ENCODE measurements around the gene PTPN4. TPM values are rescaled to one million over a fixed set of nuclear protein-coding genes. Genes with fewer than 3 reads are reported as not detected.
"Not testable (repeated sequence)": the region's sequence is repeated elsewhere in the genome, so short reads cannot be mapped to it uniquely, and the experiment has no call there.

PTPN4 gene
- total RNA-seq, 1 experiment from 2014 or later, result 52.4 TPM

DNA sequence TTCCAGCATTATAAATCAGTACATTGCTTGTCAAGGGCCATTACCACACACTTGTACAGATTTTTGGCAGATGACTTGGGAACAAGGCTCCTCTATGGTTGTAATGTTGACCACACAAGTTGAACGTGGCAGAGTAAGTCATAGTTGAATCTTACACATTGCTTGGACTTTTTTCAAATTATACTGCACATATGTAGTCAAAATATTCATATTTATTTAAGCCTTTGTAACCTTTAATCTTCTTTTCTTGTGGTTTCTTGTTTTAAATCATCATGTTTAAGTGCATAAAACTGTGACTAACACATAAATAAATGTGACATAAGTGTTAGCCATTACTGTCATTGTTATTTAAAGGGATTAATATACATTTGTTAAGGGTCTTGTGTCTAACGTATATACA is 201.1 kb downstream of the PTPN4 start:
- Mint-ChIP-seq H3K36me3 (ENCODE audit: insufficient read depth, unreplicated experiment) (peaks cover 8% of the 10 kb centered on the region), H3K27ac (ENCODE audit: unreplicated experiment) (no peak overlapping the region), H3K9me3 (ENCODE audit: low read depth, unreplicated experiment) (no peaks in the 10 kb centered on the region), H3K4me3 (ENCODE audit: low read depth, unreplicated experiment) (no peak overlapping the region), H3K27me3 (ENCODE audit: unreplicated experiment) (no peaks in the 10 kb centered on the region), H3K4me1 (ENCODE audit: low read depth, unreplicated experiment) (no peaks in the 10 kb centered on the region)
- no TSS peak for BruUV-seq (replicated peaks)
- no peak for TF ChIP-seq CTCF (IDR thresholded peaks at IDR 0.05; ENCODE audit: unreplicated experiment)
- intact Hi-C loops (cut with micrococcal nuclease; ENCODE audit: unreplicated experiment), result no loop called here
- CTCF ChIA-PET, result no interaction called here
- DNase-seq, result no peak

DNA sequence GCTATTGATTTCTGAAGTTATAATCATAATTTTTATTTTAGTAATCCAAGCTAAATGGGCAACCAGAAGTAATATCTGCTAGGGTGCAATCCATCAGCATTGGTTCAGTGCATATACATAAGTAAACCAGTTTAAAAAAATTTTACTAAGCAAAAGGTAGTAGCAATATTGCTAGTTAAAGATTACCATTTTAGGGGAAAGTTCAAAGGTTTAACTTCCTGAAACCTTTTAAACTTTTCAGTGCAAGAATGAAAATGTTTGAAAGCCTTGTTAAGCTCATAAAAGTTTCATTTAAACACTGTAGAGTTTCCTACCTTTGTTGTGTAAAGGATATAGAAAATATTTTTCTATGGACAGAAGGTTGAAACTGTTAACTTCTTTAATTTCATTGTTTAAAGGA is 222.2 kb downstream of the PTPN4 start:
- BruUV-seq (replicated peaks), result no TSS peak
- no peaks in the 10 kb centered on the region for H3K36me3 Mint-ChIP-seq (ENCODE audit: insufficient read depth, unreplicated experiment)
- DNase-seq, result no peak
- intact Hi-C loops (cut with micrococcal nuclease; ENCODE audit: unreplicated experiment), result no loop called here
- no peaks in the 10 kb centered on the region for H3K27me3 Mint-ChIP-seq (ENCODE audit: unreplicated experiment)
- H3K9me3 Mint-ChIP-seq (ENCODE audit: low read depth, unreplicated experiment), result no peaks in the 10 kb centered on the region
- H3K27ac Mint-ChIP-seq (ENCODE audit: unreplicated experiment), result no peak overlapping the region
- no peak for TF ChIP-seq CTCF (IDR thresholded peaks at IDR 0.05; ENCODE audit: unreplicated experiment)
- CTCF ChIA-PET, result interaction anchor here (0.6 kb wide), 1 partner anchor 146 kb away, joined by 3 read pairs; no protein-coding TSS in a partner anchor
- H3K4me1 Mint-ChIP-seq (ENCODE audit: low read depth, unreplicated experiment), result no peaks in the 10 kb centered on the region
- no peak overlapping the region for H3K4me3 Mint-ChIP-seq (ENCODE audit: low read depth, unreplicated experiment)

GRCh38 chr2:119982506-119982905 is 222.8 kb downstream of the PTPN4 start:
- Mint-ChIP-seq H3K27me3 (ENCODE audit: unreplicated experiment) (no peaks in the 10 kb centered on the region), H3K9me3 (ENCODE audit: low read depth, unreplicated experiment) (no peaks in the 10 kb centered on the region), H3K36me3 (ENCODE audit: insufficient read depth, unreplicated experiment) (no peaks in the 10 kb centered on the region), H3K4me1 (ENCODE audit: low read depth, unreplicated experiment) (no peaks in the 10 kb centered on the region), H3K27ac (ENCODE audit: unreplicated experiment) (no peak overlapping the region), H3K4me3 (ENCODE audit: low read depth, unreplicated experiment) (no peak overlapping the region)
- intact Hi-C loops (cut with micrococcal nuclease; ENCODE audit: unreplicated experiment), result no loop called here
- no peak for TF ChIP-seq CTCF (IDR thresholded peaks at IDR 0.05; ENCODE audit: unreplicated experiment)
- CTCF ChIA-PET, result no interaction called here
- BruUV-seq (replicated peaks), result no TSS peak
- DNase-seq, result no peak

DNA sequence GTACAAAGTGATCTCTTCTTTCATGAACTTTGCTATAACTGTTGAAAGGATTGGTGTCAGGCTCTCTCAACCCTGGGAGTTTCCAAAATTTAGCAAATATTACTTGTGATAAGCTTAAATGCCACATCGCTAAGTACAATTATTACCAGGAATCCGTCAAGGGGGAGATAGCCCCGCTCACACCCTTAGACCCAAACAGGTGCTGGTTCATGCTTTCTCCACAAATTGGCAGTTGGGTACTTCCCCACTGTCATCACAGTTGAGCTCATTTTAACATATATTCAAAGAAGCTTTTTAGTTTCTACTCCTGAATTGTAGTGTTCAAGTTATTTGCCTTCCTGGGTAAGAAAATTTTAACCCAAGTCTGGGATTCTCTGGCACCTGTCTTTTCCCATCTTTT is 223.4 kb downstream of the PTPN4 start:
- Mint-ChIP-seq H3K9me3 (ENCODE audit: low read depth, unreplicated experiment) (no peaks in the 10 kb centered on the region), H3K36me3 (ENCODE audit: insufficient read depth, unreplicated experiment) (no peaks in the 10 kb centered on the region), H3K4me3 (ENCODE audit: low read depth, unreplicated experiment) (no peak overlapping the region), H3K27ac (ENCODE audit: unreplicated experiment) (no peak overlapping the region), H3K27me3 (ENCODE audit: unreplicated experiment) (no peaks in the 10 kb centered on the region), H3K4me1 (ENCODE audit: low read depth, unreplicated experiment) (no peaks in the 10 kb centered on the region)
- CTCF ChIA-PET, result no interaction called here
- BruUV-seq (replicated peaks), result no TSS peak
- TF ChIP-seq CTCF (IDR thresholded peaks at IDR 0.05; ENCODE audit: unreplicated experiment), result no peak
- no peak for DNase-seq
- intact Hi-C loops (cut with micrococcal nuclease; ENCODE audit: unreplicated experiment), result no loop called here

DNA sequence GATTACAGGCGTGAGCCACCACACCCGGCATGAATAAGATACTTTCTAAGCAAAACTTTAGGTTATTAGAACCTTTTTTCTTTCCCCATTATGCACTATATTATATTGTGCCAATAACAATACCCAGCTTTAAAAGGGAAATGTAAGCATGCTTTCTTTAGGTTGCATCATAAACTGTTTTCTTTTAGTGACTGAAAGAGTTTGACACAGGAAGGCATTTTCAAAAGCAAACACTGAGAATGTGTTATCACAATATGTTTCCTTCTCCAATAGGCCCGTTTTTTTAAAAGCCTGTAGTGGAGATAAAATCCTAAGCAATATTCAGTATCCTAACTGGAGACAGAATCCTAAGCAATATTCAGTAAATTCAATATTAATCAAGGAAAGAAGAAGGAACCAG is 236.4 kb downstream of the PTPN4 start:
- no peaks in the 10 kb centered on the region for H3K36me3 Mint-ChIP-seq (ENCODE audit: insufficient read depth, unreplicated experiment)
- no peaks in the 10 kb centered on the region for H3K9me3 Mint-ChIP-seq (ENCODE audit: low read depth, unreplicated experiment)
- intact Hi-C loops (cut with micrococcal nuclease; ENCODE audit: unreplicated experiment), result no loop called here
- no peak overlapping the region for H3K4me3 Mint-ChIP-seq (ENCODE audit: low read depth, unreplicated experiment)
- DNase-seq, result no peak
- no peaks in the 10 kb centered on the region for H3K27me3 Mint-ChIP-seq (ENCODE audit: unreplicated experiment)
- H3K4me1 Mint-ChIP-seq (ENCODE audit: low read depth, unreplicated experiment), result no peaks in the 10 kb centered on the region
- no peak for TF ChIP-seq CTCF (IDR thresholded peaks at IDR 0.05; ENCODE audit: unreplicated experiment)
- H3K27ac Mint-ChIP-seq (ENCODE audit: unreplicated experiment), result no peak overlapping the region
- BruUV-seq (replicated peaks), result no TSS peak
- CTCF ChIA-PET, result no interaction called here

GRCh38 chr2:119996896-119997891 is 237.5 kb downstream of the PTPN4 start:
- intact Hi-C loops (cut with micrococcal nuclease; ENCODE audit: unreplicated experiment); H3K9me3 Mint-ChIP-seq (ENCODE audit: low read depth, unreplicated experiment); H3K36me3 Mint-ChIP-seq (ENCODE audit: insufficient read depth, unreplicated experiment); H3K27ac Mint-ChIP-seq (ENCODE audit: unreplicated experiment); DNase-seq; H3K4me3 Mint-ChIP-seq (ENCODE audit: low read depth, unreplicated experiment); BruUV-seq (replicated peaks); H3K27me3 Mint-ChIP-seq (ENCODE audit: unreplicated experiment); H3K4me1 Mint-ChIP-seq (ENCODE audit: low read depth, unreplicated experiment): not testable (repeated sequence)
- CTCF ChIA-PET, result interaction anchor here (1.1 kb wide), 1 partner anchor 16 kb away, joined by 3 read pairs; the partner anchor contains the start of gene EPB41L5

All from Calu3 (cell line).